HPDE6-E6E7 (cell line): ENCODE results near the gene RAB40C.
A peak's percentile ranks its signal among the peaks of the same experiment; 100 is the strongest.

Experiments
- DNase-seq: peaks from one replicate; pipeline ENCODE4 v3.0.0; 2011; ENCODE audit warnings: missing footprints; ENCODE audit errors: extremely low spot score

The RAB40C gene

GRCh38 chr16:630249-630814, 40.5 kb downstream of the RAB40C start:
- DNase-seq, result no peak

GRCh38 chr16:630815-631405, 41.0 kb downstream of the RAB40C start, which contains the start of gene WFIKKN1:
Gene WFIKKN1, plus strand, starts transcription at chr16:630985. Its CDS starts 269 bp downstream, at chr16:631254.
- DNase-seq, result no peak

DNA sequence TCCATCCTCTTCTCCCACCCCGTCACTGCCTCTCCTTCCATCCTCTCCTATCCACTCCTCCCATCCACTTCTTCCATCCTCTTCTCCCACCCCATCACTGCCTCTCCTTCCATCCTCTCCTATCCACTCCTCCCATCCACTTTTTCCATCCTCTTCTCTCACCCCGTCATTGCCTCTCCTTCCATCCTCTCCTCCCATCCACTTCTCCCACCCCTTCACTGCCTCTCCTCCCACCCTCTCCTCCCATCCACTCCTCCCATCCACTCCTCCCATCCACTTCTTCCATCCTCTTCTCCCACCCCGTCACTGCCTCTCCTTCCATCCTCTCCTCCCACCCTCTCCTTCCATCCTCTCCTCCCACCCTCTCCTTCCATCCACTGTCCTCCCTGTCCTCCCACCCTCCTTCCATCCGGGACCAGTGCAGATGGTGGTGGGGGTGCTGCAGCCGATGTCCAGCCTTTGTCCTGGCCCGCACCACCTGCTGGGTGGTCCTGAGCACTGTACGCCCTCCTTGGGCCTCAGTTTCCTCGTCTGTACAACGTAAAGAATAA, 42.0 kb downstream of the RAB40C start:
- DNase-seq, result no peak

- no peak for DNase-seq
Observed at GRCh38 chr16:632486-633335, 42.8 kb downstream of the RAB40C start.

DNA sequence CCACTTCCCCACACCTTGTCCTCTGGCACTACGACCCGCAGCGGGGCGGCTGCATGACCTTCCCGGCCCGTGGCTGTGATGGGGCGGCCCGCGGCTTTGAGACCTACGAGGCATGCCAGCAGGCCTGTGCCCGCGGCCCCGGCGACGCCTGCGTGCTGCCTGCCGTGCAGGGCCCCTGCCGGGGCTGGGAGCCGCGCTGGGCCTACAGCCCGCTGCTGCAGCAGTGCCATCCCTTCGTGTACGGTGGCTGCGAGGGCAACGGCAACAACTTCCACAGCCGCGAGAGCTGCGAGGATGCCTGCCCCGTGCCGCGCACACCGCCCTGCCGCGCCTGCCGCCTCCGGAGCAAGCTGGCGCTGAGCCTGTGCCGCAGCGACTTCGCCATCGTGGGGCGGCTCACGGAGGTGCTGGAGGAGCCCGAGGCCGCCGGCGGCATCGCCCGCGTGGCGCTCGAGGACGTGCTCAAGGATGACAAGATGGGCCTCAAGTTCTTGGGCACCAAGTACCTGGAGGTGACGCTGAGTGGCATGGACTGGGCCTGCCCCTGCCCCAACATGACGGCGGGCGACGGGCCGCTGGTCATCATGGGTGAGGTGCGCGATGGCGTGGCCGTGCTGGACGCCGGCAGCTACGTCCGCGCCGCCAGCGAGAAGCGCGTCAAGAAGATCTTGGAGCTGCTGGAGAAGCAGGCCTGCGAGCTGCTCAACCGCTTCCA, 43.6 kb downstream of the RAB40C start:
- no peak for DNase-seq

GRCh38 chr16:634051-634670, 44.3 kb downstream of the RAB40C start:
- no peak for DNase-seq

- no peak for DNase-seq
Observed at GRCh38 chr16:634996-635395, 45.1 kb downstream of the RAB40C start.

GRCh38 chr16:635573-636205, 45.8 kb downstream of the RAB40C start:
- DNase-seq, result no peak

DNA sequence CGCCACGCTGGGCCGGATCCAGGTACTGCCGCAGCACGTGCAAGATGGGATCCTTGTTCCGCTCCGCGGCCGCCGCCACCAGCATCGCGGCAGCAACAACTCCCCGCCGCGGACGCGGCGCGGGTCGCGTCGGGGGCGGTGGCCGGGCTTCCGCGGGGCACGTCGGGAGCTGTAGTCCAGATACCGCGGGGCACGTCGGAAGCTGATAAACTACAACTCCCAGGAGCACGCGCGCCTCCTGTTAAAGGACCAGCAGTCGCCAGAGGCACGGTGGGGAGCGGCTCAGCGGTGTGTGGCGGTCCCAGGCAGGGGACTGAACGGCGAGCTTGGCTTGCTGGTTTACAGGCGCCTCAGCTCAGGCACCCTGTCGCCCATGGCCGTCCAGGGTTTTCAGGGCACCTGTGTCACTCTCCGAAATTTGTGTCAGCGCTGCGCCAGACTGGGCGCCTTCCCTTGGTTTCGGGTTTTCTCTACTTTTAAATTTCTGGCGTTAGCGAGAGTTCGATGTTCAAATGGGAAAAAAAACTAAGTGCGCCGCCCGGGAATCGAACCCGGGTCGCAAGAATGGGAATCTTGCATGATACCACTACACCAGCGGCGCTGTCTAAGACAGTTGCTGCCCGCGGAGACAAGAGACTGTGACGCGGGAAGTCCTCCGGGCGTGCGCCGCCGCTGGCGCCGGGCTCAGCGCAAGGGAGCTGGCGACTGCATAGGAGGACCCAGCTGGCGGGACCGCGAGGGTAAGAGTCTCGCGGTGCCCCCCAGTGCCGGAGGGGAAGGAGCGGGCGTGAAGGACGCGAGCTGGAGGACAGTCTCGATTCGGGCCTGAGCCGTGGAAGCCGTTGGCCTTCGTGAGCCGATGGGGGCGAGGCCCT, 46.6 kb downstream of the RAB40C start, which contains the start of gene METTL26:
Gene METTL26, minus strand, starts transcription at position 100 of the 875 bp plus-strand sequence. Its CDS starts 15 bp downstream, at position 85.
- peak; percentile 90 for DNase-seq

DNA sequence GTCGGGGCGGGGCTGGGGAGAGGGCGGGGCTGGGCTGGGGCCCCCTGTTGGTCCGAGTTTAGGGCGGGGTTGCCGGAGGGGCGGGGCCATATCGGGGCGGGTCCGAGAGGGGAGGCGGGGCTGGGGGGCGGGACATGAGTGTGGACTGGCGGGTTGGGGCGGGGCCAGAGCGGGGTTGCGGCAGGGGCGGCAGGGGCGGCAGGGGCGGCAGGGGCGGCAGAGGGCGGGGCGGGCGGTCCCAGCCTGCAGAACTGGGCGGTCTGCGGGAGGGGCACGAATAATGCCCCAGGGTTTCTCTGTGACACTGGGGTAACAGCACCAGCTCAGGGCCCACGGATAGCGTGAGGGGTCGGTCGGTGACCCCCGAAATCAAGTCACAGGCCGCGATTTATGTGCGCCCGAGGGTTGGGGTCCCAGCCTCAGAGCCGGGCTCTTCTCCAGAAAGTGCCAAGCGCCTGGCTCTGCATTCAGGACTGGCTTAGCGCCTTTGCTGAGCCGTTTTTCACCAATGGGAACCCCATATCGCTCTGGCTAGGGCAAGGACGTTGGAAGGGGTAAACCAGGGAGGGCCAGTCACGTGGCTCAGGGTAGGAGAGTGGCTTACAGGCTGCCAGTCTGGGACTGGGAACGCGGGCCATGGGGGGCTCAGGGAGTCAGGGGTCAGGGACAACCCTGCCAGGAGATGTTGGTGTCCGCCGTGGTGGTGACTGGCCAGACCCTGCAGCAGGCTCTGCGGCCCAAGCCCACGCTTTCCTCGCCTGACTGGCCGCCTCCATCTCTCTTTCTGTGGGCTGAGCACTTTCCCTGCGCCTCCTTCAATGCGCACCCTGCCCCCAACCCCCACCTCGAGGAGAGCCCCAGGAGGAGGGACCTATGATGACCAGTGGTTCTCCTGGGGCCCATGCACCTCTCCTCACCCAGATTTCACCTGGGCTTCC, 47.5 kb downstream of the RAB40C start:
- DNase-seq, result peak; percentile 92

DNA sequence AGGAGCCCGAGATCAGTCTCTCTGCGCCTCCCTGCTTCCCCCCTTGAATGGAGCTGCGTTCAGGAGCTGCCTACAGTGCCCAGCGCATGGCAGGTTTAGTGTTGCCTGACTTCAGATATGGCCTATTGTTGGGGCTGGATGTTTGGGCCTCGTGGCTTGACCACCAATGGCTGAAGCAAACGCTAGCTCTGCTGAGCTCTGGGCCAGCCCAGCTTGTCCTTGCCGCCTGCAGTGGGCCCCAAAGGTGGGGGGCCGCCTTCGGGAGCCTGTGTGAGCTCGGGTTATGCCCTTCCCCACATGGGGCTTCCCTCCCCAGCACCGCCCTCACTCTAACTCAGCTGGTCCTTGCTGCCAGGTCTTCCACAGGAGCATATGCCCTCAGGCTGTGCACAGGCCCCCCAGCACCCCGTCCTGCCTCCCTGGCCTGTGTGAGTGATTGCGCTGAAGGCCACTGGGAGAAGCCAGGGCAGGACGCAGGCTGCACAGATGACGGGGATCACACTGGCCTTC, 48.2 kb downstream of the RAB40C start:
- DNase-seq, result no peak

DNA sequence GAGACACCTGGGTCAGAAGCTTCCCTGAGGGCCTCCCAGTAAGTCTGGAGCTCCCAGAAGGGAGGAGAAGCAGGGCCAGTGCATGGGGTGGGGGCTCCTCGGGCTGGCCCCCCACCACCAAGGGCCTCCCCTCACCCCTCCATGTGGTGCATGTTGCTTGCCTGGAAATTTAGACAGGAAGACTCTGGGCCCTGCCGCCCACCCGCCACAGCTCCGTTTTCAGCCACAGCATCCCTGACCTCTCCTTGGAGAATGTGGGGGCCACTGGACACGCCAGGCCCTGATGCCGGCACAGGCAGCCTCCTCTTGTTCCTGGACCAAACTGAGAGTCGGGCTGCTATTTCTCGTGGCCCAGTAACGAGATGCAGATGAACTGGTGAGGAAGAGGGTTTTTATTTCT, 49.0 kb downstream of the RAB40C start:
- DNase-seq, result no peak

DNA sequence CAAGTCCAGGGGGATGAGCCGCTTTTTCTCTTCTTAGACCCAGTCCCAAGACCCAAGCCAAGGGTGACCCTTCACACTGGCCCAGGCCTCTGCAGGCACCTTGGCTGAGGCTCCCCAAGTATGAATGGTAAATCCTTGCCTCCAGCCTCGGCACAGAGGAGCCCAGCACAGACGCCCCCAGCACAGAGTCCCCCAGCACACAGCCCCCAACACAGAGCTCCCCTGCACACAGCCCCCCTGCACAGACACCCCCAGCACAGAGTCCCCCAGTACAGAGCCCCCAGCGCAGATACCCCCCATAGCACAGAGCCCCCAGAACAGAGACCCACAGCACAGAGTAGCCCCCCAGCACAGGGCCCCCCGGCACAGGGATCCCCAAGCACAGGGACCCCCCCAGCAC, 50.7 kb downstream of the RAB40C start:
- DNase-seq, result no peak

DNA sequence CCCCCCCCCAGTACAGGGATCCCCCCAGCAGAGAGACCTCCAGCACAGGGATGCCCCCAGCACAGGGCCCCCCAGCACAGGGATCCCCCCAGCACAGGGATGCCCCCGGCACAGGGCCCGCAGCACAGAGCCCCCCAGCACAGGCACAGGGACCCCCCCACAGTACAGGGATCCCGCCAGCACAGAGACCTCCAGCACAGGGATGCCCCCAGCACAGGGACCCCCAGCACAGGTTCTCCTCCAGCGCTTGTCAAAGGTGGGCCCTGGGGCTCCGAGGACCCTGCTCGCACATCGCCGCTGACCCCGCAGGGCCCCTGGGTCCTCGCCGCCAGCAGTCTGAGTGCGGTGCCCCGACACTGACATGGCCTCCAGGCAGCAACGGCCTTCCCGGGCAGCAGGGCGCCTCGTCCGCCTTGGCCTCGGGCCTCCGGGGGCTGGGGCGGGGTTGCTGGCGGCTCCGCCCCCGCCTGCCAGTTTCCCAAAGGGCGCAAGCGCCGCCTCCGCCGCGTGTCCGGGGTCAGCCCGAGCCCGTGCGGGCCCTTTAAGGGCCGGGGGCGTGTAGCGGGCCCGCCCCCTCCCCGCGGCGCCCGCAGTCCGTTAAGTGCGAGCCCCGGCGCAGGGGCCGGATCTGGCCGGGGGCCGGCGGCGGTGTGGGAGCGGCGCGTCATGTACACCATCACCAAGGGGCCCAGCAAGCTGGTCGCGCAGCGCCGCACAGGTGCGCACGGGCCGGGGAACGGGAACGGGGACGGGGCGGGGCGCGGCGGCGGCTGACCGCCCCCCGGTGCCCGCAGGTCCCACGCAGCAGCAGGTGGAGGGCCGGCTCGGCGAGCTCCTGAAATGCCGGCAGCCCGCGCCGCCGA, 51.7 kb downstream of the RAB40C start, which contains the start of gene MCRIP2:
Gene MCRIP2, plus strand, starts transcription at position 503 of the 863 bp plus-strand sequence. Its CDS starts 164 bp downstream, at position 667.
- DNase-seq, result peak; percentile 52

- no peak for DNase-seq
Observed at GRCh38 chr16:642189-643049, 52.6 kb downstream of the RAB40C start.

DNA sequence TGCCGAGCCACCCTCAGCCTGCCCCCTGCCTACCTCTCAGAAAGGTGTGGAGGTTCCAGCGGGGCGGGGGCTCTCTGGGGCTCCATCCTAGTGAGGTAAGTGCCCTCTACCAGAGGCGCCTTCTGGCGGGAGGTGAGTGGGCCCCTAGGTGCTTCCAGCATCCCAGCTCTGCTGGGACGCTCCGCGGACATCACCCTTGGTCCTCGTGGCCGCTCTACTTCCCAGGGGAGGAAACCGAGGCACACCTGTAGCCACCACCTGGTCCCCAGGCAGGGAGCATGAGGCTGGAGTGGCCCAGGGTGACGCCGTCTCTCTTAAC, 53.1 kb downstream of the RAB40C start:
- no peak for DNase-seq

- DNase-seq, result no peak
Observed at GRCh38 chr16:644556-644955, 54.7 kb downstream of the RAB40C start.
